ENCODE measurements around the gene IRF6. TPM values are rescaled to one million over a fixed set of nuclear protein-coding genes. Genes with fewer than 3 reads are reported as not detected.

Gene IRF6
- total and polyA plus RNA-seq, 12 donors = 5.4 to 60.2 (median 23.4) TPM

DNA sequence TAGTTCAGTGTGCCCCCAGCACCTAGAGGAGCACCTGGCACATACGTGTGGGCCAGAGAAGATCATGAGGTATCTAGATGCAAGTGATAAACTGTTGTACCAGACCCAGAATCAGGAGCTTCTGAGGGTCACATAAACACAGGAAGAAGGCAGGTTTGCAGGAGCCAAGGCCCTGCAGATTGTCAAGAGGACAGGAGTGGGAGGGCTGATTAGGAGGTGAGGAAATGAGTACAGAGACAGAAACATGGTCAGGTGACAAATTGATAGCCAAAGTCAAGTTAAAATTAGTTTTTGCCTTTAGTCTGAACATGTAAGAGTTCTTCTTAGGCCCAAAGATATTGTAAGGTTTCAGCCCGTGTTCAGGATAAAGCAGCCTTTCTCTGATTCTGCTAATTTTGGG lies 64.1 kb downstream of the IRF6 start:
- Histone ChIP-seq H3K36me3 (replicated peaks in 1 of 2) (no peaks in the 10 kb centered on the region), H3K27ac (peak overlapping the region in 3 of 5 donors; percentile 8 to 65 (median 41)), H3K9me3 (replicated peaks in 1 of 3) (no peaks in the 10 kb centered on the region), H3K4me1 (replicated peaks in 1 of 2) (no peaks in the 10 kb centered on the region), H3K4me3 (no peak overlapping the region), H3K27me3 (no peaks in the 10 kb centered on the region)
- intact Hi-C loops (cut with DNase I) = loop anchor here in 1 of 2 donors (10.0 kb wide), 2 partner anchors 47 to 117 kb away; no protein-coding TSS in a partner anchor
- TF ChIP-seq, protein P1, sequence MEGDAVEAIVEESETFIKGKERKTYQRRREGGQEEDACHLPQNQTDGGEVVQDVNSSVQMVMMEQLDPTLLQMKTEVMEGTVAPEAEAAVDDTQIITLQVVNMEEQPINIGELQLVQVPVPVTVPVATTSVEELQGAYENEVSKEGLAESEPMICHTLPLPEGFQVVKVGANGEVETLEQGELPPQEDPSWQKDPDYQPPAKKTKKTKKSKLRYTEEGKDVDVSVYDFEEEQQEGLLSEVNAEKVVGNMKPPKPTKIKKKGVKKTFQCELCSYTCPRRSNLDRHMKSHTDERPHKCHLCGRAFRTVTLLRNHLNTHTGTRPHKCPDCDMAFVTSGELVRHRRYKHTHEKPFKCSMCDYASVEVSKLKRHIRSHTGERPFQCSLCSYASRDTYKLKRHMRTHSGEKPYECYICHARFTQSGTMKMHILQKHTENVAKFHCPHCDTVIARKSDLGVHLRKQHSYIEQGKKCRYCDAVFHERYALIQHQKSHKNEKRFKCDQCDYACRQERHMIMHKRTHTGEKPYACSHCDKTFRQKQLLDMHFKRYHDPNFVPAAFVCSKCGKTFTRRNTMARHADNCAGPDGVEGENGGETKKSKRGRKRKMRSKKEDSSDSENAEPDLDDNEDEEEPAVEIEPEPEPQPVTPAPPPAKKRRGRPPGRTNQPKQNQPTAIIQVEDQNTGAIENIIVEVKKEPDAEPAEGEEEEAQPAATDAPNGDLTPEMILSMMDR (IDR thresholded peaks at IDR 0.05) = no peak
- TF ChIP-seq POLR2A (IDR thresholded peaks at IDR 0.05) = no peak
- DNase-seq = no peak
- WGBS, 4 donors = 81 to 86% (median 83%) methylated on average over 2 of the region's 2 CpGs

DNA sequence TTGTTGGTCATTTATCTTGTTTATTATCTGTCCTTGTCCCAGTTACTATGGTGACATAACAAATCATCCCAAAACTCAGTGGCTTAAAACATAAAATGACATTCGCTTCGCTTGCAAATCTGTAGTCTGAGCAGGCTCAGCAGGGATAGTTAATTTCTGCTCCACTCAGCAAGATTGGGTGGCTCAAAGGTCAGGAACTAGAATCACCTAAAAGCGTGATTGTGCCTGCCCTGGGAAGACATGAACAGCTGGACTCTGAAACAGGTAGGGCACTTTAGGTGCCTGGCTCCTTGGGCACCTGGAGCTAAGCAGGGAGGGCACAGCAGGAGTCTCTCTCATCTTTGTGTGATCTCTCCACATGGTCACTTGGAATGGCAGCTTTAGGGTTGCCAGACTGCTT lies 64.7 kb downstream of the IRF6 start:
- Histone ChIP-seq H3K4me1 (replicated peaks in 1 of 2) (no peaks in the 10 kb centered on the region), H3K27ac (peak overlapping the region in 1 of 5 donors; percentile 65), H3K36me3 (replicated peaks in 1 of 2) (no peaks in the 10 kb centered on the region), H3K4me3 (no peak overlapping the region), H3K9me3 (replicated peaks in 1 of 3) (no peaks in the 10 kb centered on the region), H3K27me3 (no peaks in the 10 kb centered on the region)
- no peak for TF ChIP-seq POLR2A (IDR thresholded peaks at IDR 0.05)
- TF ChIP-seq, protein P1 (IDR thresholded peaks at IDR 0.05) = no peak
- no peak for DNase-seq
- intact Hi-C loops (cut with DNase I) = loop anchor here in 1 of 2 donors (10.0 kb wide), 2 partner anchors 46 to 116 kb away; no protein-coding TSS in a partner anchor
- WGBS, 4 donors = 61 to 72% (median 63%) methylated on average over 3 of the region's 3 CpGs

DNA sequence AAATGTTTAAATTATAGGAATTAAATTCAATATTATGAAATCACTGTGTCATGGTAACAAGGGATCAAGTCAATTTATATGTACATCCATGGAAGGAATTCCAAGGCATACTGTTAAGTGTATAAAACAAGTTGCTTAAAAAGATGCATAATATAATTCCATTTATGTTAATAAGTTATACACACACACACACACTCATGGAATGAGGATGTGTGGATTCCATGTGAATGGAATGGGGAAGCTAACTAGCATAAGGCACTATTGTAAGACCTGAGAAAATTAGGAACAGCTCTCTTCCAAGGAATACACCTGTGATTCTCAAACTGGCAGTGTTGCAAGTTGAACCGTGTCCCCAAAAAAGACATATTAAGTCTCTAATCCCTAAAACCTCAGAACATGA lies 67.7 kb downstream of the IRF6 start:
- H3K9me3 ChIP-seq (replicated peaks in 1 of 3) = no peaks in the 10 kb centered on the region
- WGBS, 4 donors = 89 to 94% (median 93%) methylated on average over 1 of the region's 1 CpG
- H3K27ac ChIP-seq = no peak overlapping the region
- no peaks in the 10 kb centered on the region for H3K36me3 ChIP-seq (replicated peaks in 1 of 2)
- TF ChIP-seq, protein P1 (IDR thresholded peaks at IDR 0.05) = no peak
- TF ChIP-seq POLR2A (IDR thresholded peaks at IDR 0.05) = no peak
- DNase-seq = no peak
- peaks cover 8 to 10% of the 10 kb centered on the region in 2 donors for H3K4me1 ChIP-seq (replicated peaks in 1 of 2)
- no peaks in the 10 kb centered on the region for H3K27me3 ChIP-seq
- H3K4me3 ChIP-seq = no peak overlapping the region
- intact Hi-C loops (cut with DNase I) = no loop called here

DNA sequence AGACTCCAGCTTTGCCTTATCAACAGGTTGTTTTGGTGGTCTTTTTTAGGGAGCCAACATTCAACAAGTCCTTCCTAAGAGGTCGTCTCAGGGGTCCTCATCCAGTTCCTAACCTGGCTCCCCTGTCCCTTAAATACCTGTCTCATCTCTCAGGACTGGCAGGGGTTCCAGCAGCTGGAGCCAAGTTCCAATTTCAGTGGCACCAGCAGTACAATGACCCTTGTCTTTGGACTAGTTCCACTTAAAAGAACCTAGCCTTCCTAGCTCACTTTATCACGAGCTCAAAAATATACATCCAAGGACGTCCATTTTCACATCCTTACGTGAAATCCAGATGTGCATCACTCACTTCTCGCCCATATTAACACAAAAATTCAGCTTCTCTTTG lies 68.8 kb downstream of the IRF6 start:
- no peaks in the 10 kb centered on the region for H3K9me3 ChIP-seq (replicated peaks in 1 of 3)
- H3K4me3 ChIP-seq = no peak overlapping the region
- DNase-seq = no peak
- no peaks in the 10 kb centered on the region for H3K27me3 ChIP-seq
- WGBS, 4 donors = 71 to 84% (median 78%) methylated on average over 5 of the region's 5 CpGs
- TF ChIP-seq, protein P1 (IDR thresholded peaks at IDR 0.05) = no peak
- TF ChIP-seq POLR2A (IDR thresholded peaks at IDR 0.05) = no peak
- intact Hi-C loops (cut with DNase I) = no loop called here
- no peak overlapping the region for H3K27ac ChIP-seq
- H3K36me3 ChIP-seq (replicated peaks in 1 of 2) = no peaks in the 10 kb centered on the region
- peaks cover 13 to 16% of the 10 kb centered on the region in 2 donors for H3K4me1 ChIP-seq (replicated peaks in 1 of 2)

All from adrenal gland (tissue), 12 donors.